HG02623 (cell line): ENCODE measurements around the gene TIAL1.
"Not testable (repeated sequence)": the region's sequence is repeated elsewhere in the genome, so short reads cannot be mapped to it uniquely, and the experiment has no call there.

Experiments used
- ATAC-seq: cut with Tn5 transposase; IDR thresholded peaks from one replicate; pipeline ENCODE4 v1.9.1; 2021; ENCODE audit warnings: moderate library complexity; ENCODE audit not compliant: unreplicated experiment

The TIAL1 gene

DNA sequence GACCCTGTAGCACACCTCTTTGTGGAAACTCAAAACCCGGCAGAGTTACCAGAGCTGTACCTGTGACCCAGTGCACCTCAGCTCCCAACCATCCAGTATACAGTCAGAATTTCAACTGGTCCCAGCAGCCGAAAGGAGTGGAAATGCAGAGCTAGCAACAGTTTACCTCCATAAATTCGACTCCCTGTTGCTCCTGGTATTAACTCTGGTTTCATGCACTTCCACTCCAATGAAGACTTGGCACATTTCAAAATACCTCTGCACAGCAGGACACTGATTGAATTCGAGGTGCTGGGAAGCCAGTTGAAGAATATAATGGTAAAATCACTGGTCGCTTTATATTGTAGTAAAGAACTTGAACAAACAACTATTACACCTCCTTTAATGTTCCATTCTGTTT is 17.9 kb upstream of the TIAL1 start:
- no peak for ATAC-seq

DNA sequence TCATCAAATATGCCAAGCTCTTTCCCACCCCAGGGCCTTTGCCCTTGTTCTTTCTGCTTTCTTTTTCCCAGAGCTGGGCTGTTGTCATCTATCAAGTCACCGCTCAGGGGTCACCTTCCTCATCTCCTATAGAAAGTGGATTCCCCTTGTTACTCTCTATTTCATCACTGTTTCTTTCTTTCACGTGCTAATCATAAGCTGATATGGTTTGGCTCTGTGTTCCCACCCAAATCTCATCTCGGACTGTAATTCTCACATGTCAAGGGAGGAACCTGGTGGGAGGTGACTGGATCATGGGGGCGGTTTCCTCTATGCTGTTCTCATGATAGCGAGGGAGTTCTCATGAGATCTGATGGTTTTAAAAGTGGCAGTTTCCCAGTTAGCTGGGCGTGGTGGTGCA is 17.0 kb upstream of the TIAL1 start:
- ATAC-seq = no peak

DNA sequence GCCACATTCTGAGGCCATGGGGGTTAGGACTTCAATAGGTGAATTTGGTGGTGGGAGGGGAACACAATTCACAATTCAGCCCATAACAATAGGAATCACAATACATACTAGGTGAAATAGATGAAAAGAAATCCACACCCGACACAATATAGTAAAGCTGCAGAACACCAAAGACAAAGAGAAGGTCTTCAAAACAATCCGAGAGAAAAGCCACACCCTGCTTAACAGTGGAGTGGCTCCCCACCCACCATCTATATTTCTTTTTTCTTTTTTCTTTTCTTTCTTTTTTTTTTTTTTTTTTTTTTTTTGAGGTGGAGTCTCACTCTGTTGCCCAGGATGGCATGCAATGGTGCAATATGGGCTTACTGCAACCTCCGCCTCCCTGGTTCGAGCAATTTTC is 14.7 kb upstream of the TIAL1 start:
- no peak for ATAC-seq

DNA sequence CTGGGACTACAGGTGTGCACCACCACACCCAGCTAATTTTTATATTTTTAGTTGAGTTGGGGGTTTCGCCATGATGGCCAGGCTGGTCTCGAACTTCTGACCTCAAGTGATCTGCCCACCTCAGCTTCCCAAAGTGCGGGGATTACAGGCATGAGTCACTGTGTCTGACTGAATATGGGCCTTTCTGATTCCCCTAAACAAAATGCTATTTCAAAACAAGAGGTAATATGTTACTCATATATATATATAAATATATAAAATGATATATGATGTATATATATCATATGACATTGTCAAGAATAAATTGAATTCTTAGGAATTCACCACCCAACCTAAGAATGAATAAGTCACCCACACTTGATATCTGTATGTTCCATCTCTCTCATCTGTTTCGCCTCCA is 12.8 kb upstream of the TIAL1 start:
- ATAC-seq = no peak

DNA sequence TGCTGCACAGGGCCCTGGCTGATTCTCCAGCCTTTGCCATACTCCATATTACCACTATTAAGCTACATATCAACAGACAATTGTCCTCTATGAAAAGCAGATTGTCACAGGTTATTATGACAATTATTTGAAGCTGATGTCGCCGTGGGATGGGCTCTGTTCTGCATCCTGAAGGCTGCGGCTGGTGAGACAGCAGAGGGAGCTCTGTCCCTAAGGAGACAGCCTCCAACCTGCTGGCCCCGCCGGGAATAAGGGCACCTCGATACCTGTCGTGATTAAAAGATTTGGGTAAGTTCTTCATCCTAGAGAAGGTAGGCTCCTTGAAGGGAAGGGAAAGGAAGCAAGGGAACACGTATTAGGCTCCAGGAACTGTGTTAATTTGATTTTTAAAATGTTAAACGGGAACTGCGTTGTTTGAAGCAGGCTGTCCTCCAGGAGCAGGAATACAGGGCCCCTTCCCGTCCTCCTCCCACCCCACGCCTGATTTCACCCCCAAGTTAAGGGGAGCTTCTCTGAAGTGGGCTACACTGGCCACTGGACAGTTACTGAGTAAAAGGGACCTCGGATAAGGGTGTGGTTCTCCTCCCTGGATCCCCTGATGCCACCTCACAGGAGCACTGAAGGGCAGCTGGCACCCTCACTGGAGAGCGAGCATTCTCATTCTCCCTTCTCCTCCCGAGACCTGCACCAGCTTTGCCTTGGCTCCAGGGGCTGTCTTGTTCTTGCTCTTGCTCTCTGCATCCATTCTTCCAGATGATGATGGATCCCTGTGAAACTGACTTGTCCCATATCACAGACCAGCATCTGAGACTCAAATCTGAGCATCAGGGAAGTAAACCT is 11.8 kb upstream of the TIAL1 start:
- no peak for ATAC-seq

DNA sequence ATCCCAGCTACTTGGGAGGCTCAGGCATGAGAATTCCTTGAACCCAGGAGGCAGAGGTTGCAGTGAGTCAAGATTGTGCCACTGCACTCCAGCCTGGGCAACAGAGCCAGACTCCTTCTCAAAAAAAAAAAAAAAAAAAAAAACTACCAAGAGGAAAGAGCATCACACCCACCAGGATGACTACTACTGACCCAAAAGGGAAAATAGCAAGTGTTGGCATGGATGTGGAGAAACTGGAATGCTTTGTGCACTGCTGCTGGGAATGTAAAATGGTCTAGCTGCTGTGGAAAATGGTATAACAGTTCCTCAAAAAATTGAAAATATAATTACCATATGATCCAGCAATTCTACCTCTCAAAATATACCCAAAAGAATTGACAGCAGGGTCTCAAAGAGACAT is 7.7 kb upstream of the TIAL1 start:
- ATAC-seq = no peak

DNA sequence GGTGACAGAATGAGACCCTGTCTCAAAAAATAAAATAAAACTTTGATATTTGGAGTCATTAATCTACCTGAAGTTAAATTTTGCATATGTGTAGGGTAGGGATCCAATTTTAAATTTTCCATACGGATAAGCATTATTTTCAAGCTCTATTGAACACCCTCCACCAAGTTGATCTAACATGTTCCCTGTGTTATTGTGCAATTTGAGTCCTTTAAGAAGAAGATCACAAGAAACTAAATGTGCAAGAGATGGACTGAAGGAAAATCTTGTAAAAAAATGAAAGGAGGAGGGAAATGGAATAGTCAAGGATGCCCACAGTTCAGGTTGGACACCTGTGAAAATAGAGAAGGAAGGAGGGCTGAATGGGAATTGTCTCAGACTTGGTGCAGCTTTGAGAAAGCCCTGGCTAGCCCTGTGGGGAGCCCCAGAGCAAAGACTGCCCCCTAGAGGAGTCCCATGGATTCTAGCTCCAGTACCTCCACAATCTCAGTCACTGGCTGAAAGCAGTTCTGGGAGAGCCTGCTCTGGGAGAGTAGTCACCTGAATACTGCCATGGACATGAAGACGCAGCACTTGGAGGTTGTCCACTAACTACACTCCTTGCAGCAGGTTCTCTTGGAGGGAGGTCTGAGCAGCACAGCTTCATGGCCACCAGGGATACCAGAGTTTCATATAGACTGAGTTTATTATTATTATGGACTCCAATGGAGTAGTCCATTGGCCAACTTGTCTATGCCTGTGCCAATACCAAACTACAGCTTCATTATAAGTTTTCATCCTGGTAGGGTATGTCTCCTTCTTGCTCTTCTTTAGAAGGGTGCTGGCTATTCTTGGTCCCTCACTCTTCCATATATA is 5.7 kb upstream of the TIAL1 start:
- ATAC-seq = no peak

DNA sequence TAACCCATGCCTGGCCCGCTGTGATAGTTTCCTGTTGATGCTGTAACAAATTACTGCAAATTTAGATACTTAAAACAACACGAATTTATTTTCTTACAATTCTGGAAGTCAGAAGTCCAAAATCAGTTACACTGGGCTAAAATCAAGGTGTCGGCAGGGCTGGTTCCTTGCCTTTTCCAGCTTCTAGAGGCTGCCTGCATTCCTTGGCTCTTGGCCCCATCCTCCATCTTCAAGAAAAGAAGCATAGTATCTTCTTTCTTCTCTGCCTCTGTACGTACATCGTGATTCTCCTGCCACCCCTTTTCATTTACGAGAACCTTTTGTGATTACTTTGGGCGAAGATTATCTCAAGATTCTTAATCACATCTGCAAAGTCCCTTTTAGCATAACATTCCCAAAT is 1.6 kb upstream of the TIAL1 start:
- no peak for ATAC-seq

DNA sequence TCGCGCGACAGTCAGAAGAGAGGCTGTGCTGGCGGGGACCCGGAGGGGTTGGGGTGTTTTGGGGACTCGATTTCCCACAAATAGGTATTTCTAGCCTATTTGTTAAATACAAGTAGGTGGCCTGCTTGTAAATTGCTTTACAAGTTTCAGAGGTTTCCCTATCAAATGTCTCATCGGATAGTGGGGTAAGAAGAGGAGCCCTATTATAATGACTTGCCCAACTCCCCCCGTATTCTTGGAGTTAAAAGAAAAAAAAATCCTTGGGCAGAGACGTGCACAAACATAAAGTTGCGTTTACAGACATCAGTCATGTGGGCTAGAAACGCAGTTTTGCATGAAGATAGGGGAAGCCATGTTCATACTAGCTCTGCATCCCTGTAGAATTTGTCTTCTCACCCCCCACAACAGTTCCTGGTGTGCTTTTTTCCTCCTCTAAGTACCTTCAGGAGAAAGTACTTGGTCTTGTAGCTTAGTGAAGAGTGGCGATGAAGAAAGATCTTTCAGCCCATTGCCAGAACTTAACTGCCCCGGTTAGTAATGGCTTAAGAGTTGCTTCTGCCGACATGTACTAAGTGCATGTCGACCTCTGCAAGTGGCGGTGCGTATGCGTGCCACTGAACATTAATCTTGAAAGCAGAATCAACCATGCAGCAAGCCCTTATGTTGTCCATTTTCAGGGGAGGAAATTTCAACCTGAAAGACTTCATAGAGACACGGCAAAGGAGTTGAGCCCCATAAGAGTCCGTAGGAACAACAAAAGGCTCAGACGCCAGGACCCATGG is 832 bp upstream of the TIAL1 start:
- ATAC-seq = no peak

DNA sequence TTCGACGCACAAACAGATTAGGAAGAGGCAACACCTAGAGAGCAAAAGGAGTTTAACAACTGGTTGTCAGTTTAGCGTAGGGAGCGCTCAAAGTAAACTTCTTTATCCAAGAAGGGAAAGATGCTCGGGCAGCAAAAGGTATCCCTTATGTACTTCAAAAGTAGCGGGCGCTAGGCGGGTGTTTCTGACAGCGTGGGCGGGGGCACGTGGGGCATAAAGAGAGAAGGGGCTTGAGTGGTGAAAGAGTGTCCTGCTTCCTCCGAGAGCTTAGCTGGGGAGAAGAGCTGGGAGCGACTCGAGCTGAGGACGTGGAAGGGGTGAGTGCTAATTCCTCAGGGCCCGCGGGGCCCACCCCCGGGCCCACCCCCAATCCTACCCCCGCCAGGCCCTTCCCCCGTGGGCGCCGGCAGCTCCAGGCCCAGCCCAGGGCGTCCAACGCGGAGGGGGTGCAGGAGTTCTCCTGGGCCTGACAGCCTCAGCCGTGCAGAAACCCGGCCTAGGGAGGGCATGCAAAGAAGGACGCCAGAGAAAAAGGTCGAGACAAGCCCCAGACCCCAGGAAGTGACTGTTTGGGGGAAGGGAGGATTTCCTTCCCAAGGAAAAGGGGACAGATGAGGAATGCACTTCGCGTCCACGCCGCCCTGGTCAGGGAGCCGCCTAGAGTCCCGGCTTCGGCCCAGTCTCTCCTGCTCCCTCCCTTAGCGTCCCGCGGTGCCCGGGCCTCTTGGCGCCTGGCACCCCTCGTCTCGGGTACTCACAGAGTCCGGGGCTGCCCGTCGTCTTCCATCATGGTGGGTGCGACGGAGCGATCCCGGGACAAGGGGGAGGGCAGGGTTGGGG is 868 bp downstream of the TIAL1 start:
- ATAC-seq = peak; percentile 4

DNA sequence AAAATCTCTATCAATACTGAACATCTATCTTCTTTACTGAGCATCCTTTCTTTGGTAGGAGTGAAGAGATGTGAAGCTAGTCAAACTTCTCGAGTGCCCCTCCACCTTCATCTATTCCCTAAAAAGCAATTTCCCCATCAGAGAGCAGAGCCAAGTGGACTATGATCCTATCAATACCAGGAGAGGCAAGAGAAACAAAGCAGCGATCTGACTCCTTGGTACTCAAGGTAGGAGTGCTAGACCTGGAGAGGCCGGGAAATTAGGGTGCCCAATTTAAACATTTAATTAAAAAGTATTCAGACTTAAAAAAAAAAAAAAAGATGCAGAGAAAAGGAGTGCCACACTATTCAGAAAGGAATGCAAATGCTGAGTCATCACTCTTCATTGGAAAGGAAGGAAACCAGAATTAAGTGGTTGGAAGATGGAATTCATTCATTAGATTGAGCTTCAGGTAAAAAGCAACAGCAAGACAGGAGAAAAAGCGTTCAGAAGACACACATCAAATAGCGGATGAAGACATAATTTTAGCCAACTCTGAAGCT is 1.6 kb downstream of the TIAL1 start:
- ATAC-seq = no peak

DNA sequence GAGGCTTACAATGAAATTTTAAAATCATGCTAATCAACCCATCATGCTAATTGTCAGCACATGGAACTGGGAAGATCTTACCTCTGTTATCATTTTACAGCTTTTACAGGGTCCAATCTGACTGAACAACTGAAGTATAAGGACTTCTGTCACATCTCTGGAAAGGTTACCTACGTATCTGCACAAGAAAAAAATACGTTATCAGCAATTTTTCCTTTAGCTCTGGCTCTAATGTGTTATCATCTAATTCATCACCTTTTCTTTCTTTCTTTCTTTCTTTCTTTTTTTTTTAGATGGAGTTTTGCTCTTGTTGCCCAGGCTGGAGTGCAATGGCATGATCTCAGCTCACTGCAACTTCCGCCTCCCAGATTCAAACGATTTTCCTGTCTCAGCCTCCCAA is 8.7 kb downstream of the TIAL1 start:
- no peak for ATAC-seq

DNA sequence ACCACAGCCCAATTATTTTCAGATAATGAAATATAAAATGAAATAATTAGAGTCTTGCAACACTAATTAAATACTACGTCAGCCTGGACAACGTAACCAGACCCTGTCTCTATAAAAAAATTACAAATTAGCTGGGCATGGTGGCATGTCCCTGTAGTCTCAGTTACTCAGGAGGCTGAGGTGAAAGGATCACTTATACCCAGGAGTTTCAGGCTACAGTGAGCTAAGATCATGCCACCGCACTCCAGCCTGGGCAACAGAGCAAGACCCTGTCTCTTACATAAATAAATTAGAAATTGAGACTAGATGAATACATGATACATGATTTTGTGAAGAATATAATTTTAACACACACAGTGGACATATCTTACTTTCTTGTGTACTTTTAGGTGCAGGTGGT is 18.4 kb downstream of the TIAL1 start:
- no peak for ATAC-seq

DNA sequence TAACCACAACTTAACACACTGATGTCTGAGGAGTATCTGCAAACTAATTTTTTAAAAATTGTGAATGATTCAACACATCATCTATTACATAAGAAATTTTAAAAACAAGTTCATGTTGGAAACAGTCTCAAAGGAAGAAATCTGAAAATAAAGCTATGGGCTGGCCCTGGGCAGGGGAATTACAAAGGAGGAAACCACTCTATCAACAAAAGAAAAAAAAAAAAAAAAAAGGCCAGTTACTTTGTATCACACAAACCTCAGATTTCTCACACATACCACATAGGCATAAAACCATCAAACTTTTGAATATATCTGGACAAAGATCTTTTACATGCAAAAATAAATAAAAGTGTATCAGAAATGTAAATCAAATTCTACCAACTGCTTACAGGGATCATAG is 20.8 kb downstream of the TIAL1 start:
- ATAC-seq = no peak

DNA sequence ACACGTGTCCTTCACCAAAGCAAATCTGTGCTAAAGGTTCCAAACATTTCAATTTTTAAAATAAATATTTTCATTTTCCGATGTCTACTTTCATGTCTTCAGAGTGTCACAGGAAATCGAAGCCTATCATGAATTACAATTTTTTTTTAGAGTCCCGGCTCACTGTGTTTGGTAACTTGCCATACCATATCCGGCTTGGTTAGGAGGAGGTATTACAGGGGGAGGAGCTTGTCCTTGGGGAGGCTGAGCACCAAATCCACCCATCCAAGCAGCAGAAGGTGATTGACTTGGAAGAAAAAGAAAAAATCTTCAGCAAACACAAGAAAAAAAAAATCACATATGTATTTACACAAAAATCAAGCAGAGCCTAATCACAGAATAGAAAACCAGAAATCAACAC is 21.3 kb downstream of the TIAL1 start:
- ATAC-seq = no peak

DNA sequence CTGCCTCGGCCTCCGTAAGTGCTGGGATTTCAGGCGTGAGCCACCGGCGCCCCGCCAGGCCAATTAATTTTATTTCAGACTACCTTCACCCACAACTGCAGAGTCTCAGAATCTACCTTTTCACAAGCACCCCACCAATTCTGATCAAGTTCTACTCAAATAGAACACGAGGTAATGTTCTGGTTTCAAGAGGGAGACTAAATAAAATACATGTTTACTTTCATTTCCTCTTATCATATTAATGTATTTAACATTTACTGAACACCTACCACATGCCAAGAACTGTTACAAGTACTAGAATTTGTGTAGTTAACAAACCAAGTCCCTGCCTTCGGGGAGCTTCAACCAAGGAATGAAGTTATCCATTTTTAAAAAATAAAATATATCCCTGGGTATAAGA is 28.8 kb downstream of the TIAL1 start:
- ATAC-seq = no peak

DNA sequence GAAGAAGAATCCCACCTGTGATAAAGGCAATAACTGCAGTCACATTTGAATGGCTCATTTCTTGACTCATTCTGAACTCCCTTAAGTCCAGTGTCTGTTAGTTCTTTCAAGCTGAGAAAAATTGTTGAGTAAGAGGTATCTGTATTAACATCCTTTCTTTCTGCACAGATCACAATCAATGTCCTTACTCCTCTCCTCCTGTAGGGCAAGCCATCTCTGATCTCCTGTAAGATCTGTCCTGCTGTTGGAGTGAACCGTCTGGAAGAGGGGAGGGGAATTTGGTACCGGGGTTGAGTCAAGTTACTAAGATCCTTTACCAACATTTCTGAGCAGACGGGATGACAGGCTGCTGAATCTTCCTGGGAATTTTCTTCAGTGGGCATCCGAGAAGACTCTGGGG is 34.7 kb downstream of the TIAL1 start:
- no peak for ATAC-seq

DNA sequence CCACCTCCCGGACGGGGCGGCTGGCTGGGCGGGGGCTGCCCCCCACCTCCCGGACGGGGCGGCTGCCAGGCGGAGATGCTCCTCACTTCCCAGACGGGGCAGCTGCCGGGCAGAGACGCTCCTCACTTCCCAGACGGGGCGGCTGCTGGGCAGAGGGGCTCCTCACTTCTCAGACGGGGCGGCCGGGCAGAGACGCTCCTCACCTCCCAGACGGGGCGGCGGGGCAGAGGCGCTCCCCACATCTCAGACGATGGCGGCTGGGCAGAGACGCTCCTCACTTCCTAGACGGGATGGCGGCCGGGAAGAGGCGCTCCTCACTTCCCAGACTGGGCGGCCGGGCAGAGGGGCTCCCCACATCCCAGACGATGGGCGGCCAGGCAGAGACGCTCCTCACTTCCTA is 37.3 kb downstream of the TIAL1 start:
- not testable (repeated sequence) for ATAC-seq

DNA sequence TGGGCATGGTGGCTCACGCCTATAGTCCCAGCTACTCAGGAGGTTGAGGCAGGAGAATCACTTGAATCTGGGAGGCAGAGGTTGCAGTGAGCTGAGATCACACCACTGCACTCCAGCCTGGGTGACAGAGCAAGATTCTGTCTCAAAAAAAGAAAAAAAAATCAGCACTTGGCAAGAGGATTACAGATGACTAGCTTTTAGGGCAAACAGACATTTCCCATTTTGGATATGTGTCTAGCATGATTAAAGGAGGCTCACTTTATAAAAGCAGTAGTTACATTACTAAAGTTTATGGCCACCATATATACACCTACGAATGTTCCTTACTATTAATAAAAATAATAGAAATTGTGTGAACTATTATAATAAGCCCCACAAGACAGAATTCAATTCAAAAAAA is 40.7 kb downstream of the TIAL1 start:
- not testable (repeated sequence) for ATAC-seq

DNA sequence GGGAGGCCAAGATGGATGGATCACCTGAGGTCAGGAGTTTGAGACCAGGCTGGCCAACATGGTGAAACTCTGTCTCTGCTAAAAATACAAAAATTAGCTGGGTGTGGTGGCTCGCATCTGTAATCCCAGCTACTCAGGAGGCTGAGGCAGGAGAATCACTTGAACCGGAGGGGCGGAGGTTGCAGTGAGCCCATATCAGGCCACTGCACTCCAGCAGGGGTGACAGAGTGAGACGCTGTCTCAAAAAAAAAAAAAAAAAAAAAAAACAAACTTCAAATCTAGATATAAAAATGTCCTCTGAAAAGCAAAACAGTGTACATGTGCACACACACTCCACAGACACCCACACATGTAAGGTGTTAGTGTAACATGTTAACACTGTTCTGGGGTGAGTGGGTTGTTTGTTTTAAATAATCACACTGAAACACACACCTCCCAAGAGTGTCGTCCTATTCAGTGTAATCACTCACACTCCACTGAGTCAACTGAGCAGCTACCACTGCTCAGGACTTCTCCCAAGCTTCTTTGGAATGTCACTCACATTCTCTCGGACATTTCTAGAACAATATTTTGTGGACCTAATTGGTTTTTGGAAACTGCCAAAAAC is 41.5 kb downstream of the TIAL1 start:
- no peak for ATAC-seq
